Smooth muscle cell (in vitro differentiated cells): ENCODE data around the gene LHX3. TPM values are rescaled to one million over a fixed set of nuclear protein-coding genes. Genes with fewer than 3 reads are reported as not detected.

Experiments
- DNase-seq: peaks from one replicate; lab custom pipeline; 2025; ENCODE audit not compliant: unreplicated experiment; lab: John Stamatoyannopoulos, UW
- H2AFZ ChIP-seq: fragments of 200-600 bp; sonication (generic); 2 replicates; pipeline ENCODE4 v1.6.0; 2016; ENCODE audit warnings: antibody characterized with exemption, low read depth, mild to moderate bottlenecking
- H3F3A ChIP-seq: fragments of 200-600 bp; sonication (generic); 2 replicates; pipeline ENCODE4 v1.6.0; 2017; ENCODE audit warnings: antibody characterized with exemption, low read depth
- H3K27ac ChIP-seq: fragments of 200-600 bp; sonication (generic); 2 replicates; pipeline ENCODE4 v1.5.1; 2016; ENCODE audit warnings: low read depth, mild to moderate bottlenecking
- H3K27me3 ChIP-seq: fragments of 200-600 bp; sonication (generic); 2 replicates; pipeline ENCODE4 v1.6.1; 2016; ENCODE audit warnings: low read depth, mild to moderate bottlenecking
- H3K36me3 ChIP-seq: fragments of 200-600 bp; sonication (generic); 2 replicates; pipeline ENCODE4 v1.5.1; 2016; ENCODE audit warnings: low read depth
- H3K4me1 ChIP-seq: fragments of 200-600 bp; sonication (generic); 2 replicates; pipeline ENCODE4 v1.5.1; 2016; ENCODE audit warnings: low read depth
- H3K4me2 ChIP-seq: fragments of 200-600 bp; sonication (generic); 2 replicates; pipeline ENCODE4 v1.6.0; 2016; ENCODE audit warnings: mild to moderate bottlenecking
- H3K4me3 ChIP-seq: fragments of 200-600 bp; sonication (generic); 2 replicates; pipeline ENCODE4 v1.5.1; 2016; ENCODE audit warnings: mild to moderate bottlenecking
- H3K79me2 ChIP-seq: fragments of 200-600 bp; sonication (generic); 2 replicates; pipeline ENCODE4 v1.6.0; 2016; ENCODE audit warnings: low read depth, mild to moderate bottlenecking
- H3K9ac ChIP-seq: fragments of 200-600 bp; sonication (generic); 2 replicates; pipeline ENCODE4 v1.6.0; 2016; ENCODE audit warnings: low read depth
- H3K9me3 ChIP-seq: fragments of 200-600 bp; sonication (generic); replicated peaks from 2 replicates; pipeline ENCODE4 v1.5.1; 2016; ENCODE audit warnings: low read depth
- H4K20me1 ChIP-seq: fragments of 200-600 bp; sonication (generic); 2 replicates; pipeline ENCODE4 v1.6.0; 2016; ENCODE audit warnings: low read depth
- CTCF ChIP-seq: fragments of 200-600 bp; sonication (generic); IDR thresholded peaks from 2 replicates; pipeline ENCODE4 v1.5.1; 2017; ENCODE audit warnings: borderline replicate concordance, mild to moderate bottlenecking, antibody characterized with exemption; ENCODE audit not compliant: insufficient read depth, poor library complexity, severe bottlenecking
- WGBS: methylation state at CpG from one replicate; pipeline ENCODE4 v1.1.7; 2016; ENCODE audit warnings: low lambda C conversion rate; 5-methylcytosine and 5-hydroxymethylcytosine counted together
- polyA plus RNA-seq: library from polyadenylated mRNA; unstranded; fragments of >200 nt; fragmentation: Nextera tagmentation; extraction: Ambion mirVana; gene quantifications from 2 replicates; pipeline ENCODE4 v1.2.1, GENCODE V29; 2016
- total RNA-seq: library from RNA; depleted of rRNA; stranded (reverse); fragments of >200 nt; gene quantifications from 2 replicates; pipeline ENCODE4 v1.2.3, GENCODE V29; 2014

The LHX3 gene
- total and polyA plus RNA-seq, 2 experiments from 2014 or later = not detected

- WGBS = 96% methylated on average over 14 of the region's 14 CpGs
These were observed 50.0 kb downstream of the LHX3 start for GRCh38 chr9:136154943-136155342.

GRCh38 chr9:136153381-136154065 is 51.4 kb downstream of the LHX3 start:
- no peaks in the 10 kb centered on the region for H3K4me1 ChIP-seq
- H3K9ac ChIP-seq = no peak overlapping the region
- H3K79me2 ChIP-seq = no peaks in the 10 kb centered on the region
- no peak overlapping the region for H3K4me3 ChIP-seq
- no peaks in the 10 kb centered on the region for H3K27me3 ChIP-seq
- H3F3A ChIP-seq = no peaks in the 10 kb centered on the region
- 88% methylated on average over 22 of the region's 24 CpGs for WGBS
- H2AFZ ChIP-seq = no peak overlapping the region
- no peak overlapping the region for H3K27ac ChIP-seq
- H3K9me3 ChIP-seq = no peaks in the 10 kb centered on the region
- DNase-seq = no peak
- H3K36me3 ChIP-seq = no peaks in the 10 kb centered on the region
- no peak for TF ChIP-seq CTCF
- H3K4me2 ChIP-seq = no peak overlapping the region
- no peaks in the 10 kb centered on the region for H4K20me1 ChIP-seq

More at GRCh38 chr9:136154943-136155342, 50.0 kb downstream of the LHX3 start:
- Histone ChIP-seq H2AFZ (no peak overlapping the region), H3F3A (no peaks in the 10 kb centered on the region), H3K9me3 (no peaks in the 10 kb centered on the region), H3K27me3 (no peaks in the 10 kb centered on the region), H3K79me2 (no peaks in the 10 kb centered on the region), H4K20me1 (no peaks in the 10 kb centered on the region), H3K9ac (no peak overlapping the region), H3K4me3 (no peak overlapping the region), H3K4me1 (no peaks in the 10 kb centered on the region), H3K27ac (no peak overlapping the region), H3K4me2 (no peak overlapping the region), H3K36me3 (no peaks in the 10 kb centered on the region)
- no peak for DNase-seq
- no peak for TF ChIP-seq CTCF

- no peak overlapping the region for H3K4me3 ChIP-seq
- no peaks in the 10 kb centered on the region for H4K20me1 ChIP-seq
- H3K36me3 ChIP-seq = no peaks in the 10 kb centered on the region
- no peak for DNase-seq
- no peak overlapping the region for H3K27ac ChIP-seq
- WGBS = 94% methylated on average over 12 of the region's 12 CpGs
- no peak overlapping the region for H2AFZ ChIP-seq
- H3K27me3 ChIP-seq = no peaks in the 10 kb centered on the region
- no peaks in the 10 kb centered on the region for H3K9me3 ChIP-seq
- no peak overlapping the region for H3K4me2 ChIP-seq
- H3K79me2 ChIP-seq = no peaks in the 10 kb centered on the region
- TF ChIP-seq CTCF = no peak
- no peak overlapping the region for H3K9ac ChIP-seq
- H3K4me1 ChIP-seq = no peaks in the 10 kb centered on the region
- no peaks in the 10 kb centered on the region for H3F3A ChIP-seq
These were observed 52.0 kb downstream of the LHX3 start for GRCh38 chr9:136152931-136153330.

- WGBS = 98% methylated on average over 4 of the region's 4 CpGs
These were observed 52.4 kb downstream of the LHX3 start for GRCh38 chr9:136152543-136152866.

More at GRCh38 chr9:136152543-136152866, 52.4 kb downstream of the LHX3 start:
- H3K9ac ChIP-seq = no peak overlapping the region
- no peaks in the 10 kb centered on the region for H3K36me3 ChIP-seq
- no peak for TF ChIP-seq CTCF
- H3K79me2 ChIP-seq = no peaks in the 10 kb centered on the region
- H3K27ac ChIP-seq = no peak overlapping the region
- no peak overlapping the region for H2AFZ ChIP-seq
- no peaks in the 10 kb centered on the region for H3K9me3 ChIP-seq
- no peak overlapping the region for H3K4me2 ChIP-seq
- DNase-seq = no peak
- H3F3A ChIP-seq = no peaks in the 10 kb centered on the region
- H4K20me1 ChIP-seq = no peaks in the 10 kb centered on the region
- H3K4me1 ChIP-seq = no peaks in the 10 kb centered on the region
- H3K27me3 ChIP-seq = no peaks in the 10 kb centered on the region
- no peak overlapping the region for H3K4me3 ChIP-seq
